ENCODE data around the gene CCDC102B.

DNA sequence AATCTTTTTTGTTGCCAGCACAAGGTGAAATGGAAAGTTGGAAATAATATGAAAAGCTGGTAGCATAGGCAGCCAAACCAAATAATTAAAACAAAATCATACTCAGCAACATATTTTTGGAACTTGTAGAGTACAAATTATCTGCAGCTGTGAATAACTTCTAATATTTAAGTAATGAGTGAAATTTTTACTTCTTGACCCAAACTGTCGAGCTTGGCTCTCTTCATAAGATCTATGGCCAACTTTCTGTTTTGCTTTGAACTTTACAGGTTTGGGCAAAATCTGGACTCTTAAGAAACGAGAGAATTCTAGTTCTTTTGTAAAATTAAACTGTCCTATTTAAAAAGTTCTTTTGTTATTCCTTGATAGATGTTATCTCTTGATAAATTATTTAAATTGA is 25.6 kb upstream of the CCDC102B start:
- TF ChIP-seq, protein P1, sequence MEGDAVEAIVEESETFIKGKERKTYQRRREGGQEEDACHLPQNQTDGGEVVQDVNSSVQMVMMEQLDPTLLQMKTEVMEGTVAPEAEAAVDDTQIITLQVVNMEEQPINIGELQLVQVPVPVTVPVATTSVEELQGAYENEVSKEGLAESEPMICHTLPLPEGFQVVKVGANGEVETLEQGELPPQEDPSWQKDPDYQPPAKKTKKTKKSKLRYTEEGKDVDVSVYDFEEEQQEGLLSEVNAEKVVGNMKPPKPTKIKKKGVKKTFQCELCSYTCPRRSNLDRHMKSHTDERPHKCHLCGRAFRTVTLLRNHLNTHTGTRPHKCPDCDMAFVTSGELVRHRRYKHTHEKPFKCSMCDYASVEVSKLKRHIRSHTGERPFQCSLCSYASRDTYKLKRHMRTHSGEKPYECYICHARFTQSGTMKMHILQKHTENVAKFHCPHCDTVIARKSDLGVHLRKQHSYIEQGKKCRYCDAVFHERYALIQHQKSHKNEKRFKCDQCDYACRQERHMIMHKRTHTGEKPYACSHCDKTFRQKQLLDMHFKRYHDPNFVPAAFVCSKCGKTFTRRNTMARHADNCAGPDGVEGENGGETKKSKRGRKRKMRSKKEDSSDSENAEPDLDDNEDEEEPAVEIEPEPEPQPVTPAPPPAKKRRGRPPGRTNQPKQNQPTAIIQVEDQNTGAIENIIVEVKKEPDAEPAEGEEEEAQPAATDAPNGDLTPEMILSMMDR (IDR thresholded peaks at IDR 0.05) = no peak
- no peak for TF ChIP-seq SIN3A (IDR thresholded peaks at IDR 0.05; ENCODE audit: borderline replicate concordance, insufficient read depth, low read depth, low read length)

Data from Panc1 (cell line).